HL-60 (cell line): ENCODE results near the gene DTD1.

Source experiments
- DNase-seq, 2 experiments: peaks; one replicate each; pipeline ENCODE4 v3.0.0-alpha.2; 2010 to 2020; ENCODE audit warnings: low read depth in 1 of 2, low spot score in 1 of 2
- H3K27ac ChIP-seq: fragments of 250-450 bp; sonication (Bioruptor Pico); replicated peaks from 2 replicates; pipeline ENCODE4 v1.5.1; 2020; ENCODE audit warnings: mild to moderate bottlenecking, moderate library complexity
- H3K27me3 ChIP-seq: fragments of 250-450 bp; sonication (Bioruptor Pico); 2 replicates; pipeline ENCODE4 v1.5.1; 2021; ENCODE audit warnings: mild to moderate bottlenecking, moderate library complexity; ENCODE audit not compliant: insufficient read depth, poor library complexity, severe bottlenecking
- H3K4me3 ChIP-seq: replicated peaks from 2 replicates; pipeline ENCODE4 v1.5.1; 2011; ENCODE audit warnings: mild to moderate bottlenecking, control low read depth, low read length; ENCODE audit not compliant: insufficient read depth
- GABPA ChIP-seq: IDR thresholded peaks from 2 replicates; pipeline ENCODE4 v1.6.1; 2012; ENCODE audit warnings: low read depth
- POLR2AphosphoS5 ChIP-seq: IDR thresholded peaks from 2 replicates; pipeline ENCODE4 v1.6.1; 2012; ENCODE audit warnings: low read depth
- SPI1 ChIP-seq: IDR thresholded peaks from 2 replicates; pipeline ENCODE4 v1.6.1; 2012; ENCODE audit warnings: low read depth, mild to moderate bottlenecking, borderline replicate concordance
- TF ChIP-seq, protein P1 (sequence below): IDR thresholded peaks from one replicate; pipeline ENCODE4 v1.5.1; 2011; ENCODE audit warnings: low read length, control low read depth, inconsistent platforms; ENCODE audit not compliant: insufficient read depth
- TF ChIP-seq, protein P2 (sequence below): IDR thresholded peaks from 2 replicates; pipeline ENCODE4 v1.6.1; 2012; ENCODE audit warnings: low read depth; ENCODE audit not compliant: insufficient replicate concordance

DTD1 gene

DNA sequence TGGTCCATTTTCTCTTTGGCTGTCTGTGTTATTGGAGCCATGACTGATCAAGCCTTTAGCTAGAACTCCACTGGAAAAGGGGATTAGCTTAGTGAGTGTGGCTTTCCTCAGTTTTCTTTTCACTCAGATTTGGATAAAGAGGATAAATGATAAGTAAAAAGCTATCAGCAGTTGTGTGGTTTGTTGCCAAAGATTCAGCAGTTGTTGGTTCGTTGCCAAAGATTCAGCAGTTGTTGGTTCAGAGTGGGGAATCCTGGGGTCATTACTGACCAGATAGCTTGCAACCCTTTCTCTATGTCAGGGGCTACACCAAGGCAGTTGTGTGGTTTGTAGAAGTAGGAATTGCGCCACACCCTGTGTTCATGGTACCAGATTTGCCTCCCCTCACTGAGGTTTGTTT lies 118.1 kb downstream of the DTD1 start:
- TF ChIP-seq, protein P1, sequence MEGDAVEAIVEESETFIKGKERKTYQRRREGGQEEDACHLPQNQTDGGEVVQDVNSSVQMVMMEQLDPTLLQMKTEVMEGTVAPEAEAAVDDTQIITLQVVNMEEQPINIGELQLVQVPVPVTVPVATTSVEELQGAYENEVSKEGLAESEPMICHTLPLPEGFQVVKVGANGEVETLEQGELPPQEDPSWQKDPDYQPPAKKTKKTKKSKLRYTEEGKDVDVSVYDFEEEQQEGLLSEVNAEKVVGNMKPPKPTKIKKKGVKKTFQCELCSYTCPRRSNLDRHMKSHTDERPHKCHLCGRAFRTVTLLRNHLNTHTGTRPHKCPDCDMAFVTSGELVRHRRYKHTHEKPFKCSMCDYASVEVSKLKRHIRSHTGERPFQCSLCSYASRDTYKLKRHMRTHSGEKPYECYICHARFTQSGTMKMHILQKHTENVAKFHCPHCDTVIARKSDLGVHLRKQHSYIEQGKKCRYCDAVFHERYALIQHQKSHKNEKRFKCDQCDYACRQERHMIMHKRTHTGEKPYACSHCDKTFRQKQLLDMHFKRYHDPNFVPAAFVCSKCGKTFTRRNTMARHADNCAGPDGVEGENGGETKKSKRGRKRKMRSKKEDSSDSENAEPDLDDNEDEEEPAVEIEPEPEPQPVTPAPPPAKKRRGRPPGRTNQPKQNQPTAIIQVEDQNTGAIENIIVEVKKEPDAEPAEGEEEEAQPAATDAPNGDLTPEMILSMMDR = no peak
- no peak for TF ChIP-seq SPI1
- no peak for TF ChIP-seq POLR2AphosphoS5
- TF ChIP-seq, protein P2, sequence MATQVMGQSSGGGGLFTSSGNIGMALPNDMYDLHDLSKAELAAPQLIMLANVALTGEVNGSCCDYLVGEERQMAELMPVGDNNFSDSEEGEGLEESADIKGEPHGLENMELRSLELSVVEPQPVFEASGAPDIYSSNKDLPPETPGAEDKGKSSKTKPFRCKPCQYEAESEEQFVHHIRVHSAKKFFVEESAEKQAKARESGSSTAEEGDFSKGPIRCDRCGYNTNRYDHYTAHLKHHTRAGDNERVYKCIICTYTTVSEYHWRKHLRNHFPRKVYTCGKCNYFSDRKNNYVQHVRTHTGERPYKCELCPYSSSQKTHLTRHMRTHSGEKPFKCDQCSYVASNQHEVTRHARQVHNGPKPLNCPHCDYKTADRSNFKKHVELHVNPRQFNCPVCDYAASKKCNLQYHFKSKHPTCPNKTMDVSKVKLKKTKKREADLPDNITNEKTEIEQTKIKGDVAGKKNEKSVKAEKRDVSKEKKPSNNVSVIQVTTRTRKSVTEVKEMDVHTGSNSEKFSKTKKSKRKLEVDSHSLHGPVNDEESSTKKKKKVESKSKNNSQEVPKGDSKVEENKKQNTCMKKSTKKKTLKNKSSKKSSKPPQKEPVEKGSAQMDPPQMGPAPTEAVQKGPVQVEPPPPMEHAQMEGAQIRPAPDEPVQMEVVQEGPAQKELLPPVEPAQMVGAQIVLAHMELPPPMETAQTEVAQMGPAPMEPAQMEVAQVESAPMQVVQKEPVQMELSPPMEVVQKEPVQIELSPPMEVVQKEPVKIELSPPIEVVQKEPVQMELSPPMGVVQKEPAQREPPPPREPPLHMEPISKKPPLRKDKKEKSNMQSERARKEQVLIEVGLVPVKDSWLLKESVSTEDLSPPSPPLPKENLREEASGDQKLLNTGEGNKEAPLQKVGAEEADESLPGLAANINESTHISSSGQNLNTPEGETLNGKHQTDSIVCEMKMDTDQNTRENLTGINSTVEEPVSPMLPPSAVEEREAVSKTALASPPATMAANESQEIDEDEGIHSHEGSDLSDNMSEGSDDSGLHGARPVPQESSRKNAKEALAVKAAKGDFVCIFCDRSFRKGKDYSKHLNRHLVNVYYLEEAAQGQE = no peak
- TF ChIP-seq GABPA = no peak
- H3K27ac ChIP-seq = no peak overlapping the region
- DNase-seq = no peak

DNA sequence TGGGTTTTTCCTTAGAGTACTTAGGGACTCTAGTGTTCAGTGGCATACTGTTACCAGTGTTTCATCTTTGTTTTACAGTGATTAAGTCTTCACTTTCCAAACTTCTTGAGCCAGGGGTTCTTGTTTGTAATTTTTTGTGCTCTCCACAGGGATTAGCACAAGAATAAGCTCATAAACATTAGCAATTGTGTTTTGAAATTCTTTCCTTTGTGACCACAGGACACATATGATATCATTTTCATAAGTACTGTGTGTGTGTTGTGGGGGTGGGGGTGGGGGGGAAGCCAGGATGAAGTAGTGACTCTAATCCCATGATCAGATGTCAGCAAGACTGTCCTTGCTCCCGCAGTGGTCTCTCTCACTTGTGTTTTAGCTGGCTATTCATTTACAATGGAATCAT lies 124.3 kb downstream of the DTD1 start:
- no peak for DNase-seq
- no peak overlapping the region for H3K4me3 ChIP-seq
- no peak overlapping the region for H3K27ac ChIP-seq
- H3K27me3 ChIP-seq = no peaks in the 10 kb centered on the region
- TF ChIP-seq SPI1 (no peak), GABPA (no peak)
- TF ChIP-seq, protein P2 = no peak

More for the DNA sequence above, 118.1 kb downstream of the DTD1 start:
- no peak overlapping the region for H3K4me3 ChIP-seq
- H3K27me3 ChIP-seq = no peaks in the 10 kb centered on the region

DNA sequence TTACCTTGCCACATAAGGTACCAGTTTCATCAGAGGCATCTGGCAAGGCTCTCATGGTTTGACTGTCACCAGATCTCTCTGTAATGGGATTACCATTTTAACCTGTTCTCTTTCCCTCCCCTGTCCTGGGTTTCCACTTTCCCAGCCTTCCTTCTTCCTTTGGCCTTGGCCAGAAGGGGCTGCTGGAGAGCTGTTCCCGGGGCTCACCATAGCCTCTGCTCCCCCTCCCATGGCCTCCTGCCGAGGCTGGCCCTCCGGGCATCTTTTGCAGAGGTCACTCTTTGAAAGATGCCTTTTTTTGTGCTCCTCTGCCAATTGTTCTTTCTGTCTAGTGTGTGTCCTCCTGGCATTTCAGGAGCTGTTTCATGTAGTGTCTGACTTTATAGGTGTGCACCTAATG lies 125.0 kb downstream of the DTD1 start:
- Histone ChIP-seq H3K4me3 (no peak overlapping the region), H3K27ac (no peak overlapping the region), H3K27me3 (no peaks in the 10 kb centered on the region)
- TF ChIP-seq GABPA (no peak), SPI1 (no peak), POLR2AphosphoS5 (no peak)
- TF ChIP-seq, protein P2 = no peak
- TF ChIP-seq, protein P1 = no peak
- DNase-seq = no peak

DNA sequence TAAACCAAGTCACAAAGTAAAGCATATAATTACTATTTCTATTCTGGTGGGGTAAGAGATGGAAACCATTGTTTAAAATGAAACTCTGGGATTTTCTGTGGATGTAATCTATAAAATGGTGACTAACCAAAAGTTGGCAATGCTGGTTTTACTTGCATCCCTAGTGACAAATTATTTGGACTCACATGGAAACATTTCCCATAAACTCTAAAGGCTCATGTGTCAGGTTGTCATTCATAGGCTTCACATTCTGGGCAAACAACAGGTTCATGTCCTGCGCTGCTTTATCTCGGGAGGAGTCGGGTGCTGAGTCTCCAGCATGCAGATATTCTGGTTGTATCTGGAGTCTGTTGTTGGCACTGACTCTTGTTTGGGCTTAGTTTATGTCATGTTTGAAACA lies 127.7 kb downstream of the DTD1 start:
- DNase-seq = no peak
- TF ChIP-seq, protein P1 = no peak
- no peak overlapping the region for H3K27ac ChIP-seq
- H3K4me3 ChIP-seq = no peak overlapping the region
- H3K27me3 ChIP-seq = no peaks in the 10 kb centered on the region
